Ishikawa (cell line): ENCODE measurements around the gene CHPF.

Source experiments
- EP300 ChIP-seq: IDR thresholded peaks from 2 replicates; pipeline ENCODE4 v1.6.1; 2012; ENCODE audit warnings: borderline replicate concordance
- FOXM1 ChIP-seq: IDR thresholded peaks from 2 replicates; pipeline ENCODE4 v1.6.1; 2012; ENCODE audit warnings: low read depth, borderline replicate concordance
- MAX ChIP-seq: IDR thresholded peaks from 2 replicates; pipeline ENCODE4 v1.6.1; 2012
- NFIC ChIP-seq: IDR thresholded peaks from 2 replicates; pipeline ENCODE4 v1.6.1; 2012
- RAD21 ChIP-seq: IDR thresholded peaks from 2 replicates; pipeline ENCODE4 v1.6.1; 2012; ENCODE audit warnings: low read depth
- TAF1 ChIP-seq: IDR thresholded peaks from 2 replicates; pipeline ENCODE4 v1.6.1; 2012; ENCODE audit warnings: low read depth, mild to moderate bottlenecking
- TCF12 ChIP-seq: IDR thresholded peaks from 2 replicates; pipeline ENCODE4 v1.6.1; 2012; ENCODE audit warnings: low read depth
- TEAD4 ChIP-seq: IDR thresholded peaks from 2 replicates; pipeline ENCODE4 v1.6.1; 2012
- USF1 ChIP-seq: IDR thresholded peaks from 2 replicates; pipeline ENCODE4 v1.6.1; 2012
- YY1 ChIP-seq: IDR thresholded peaks from 2 replicates; pipeline ENCODE4 v1.6.1; 2012; ENCODE audit warnings: low read depth
- TF ChIP-seq, protein P1 (sequence below): IDR thresholded peaks from 2 replicates; pipeline ENCODE4 v1.6.1; 2012; ENCODE audit warnings: low read depth, mild to moderate bottlenecking

GRCh38 chr2:219491278-219491963 lies 52.2 kb downstream of the CHPF start:
- TF ChIP-seq FOXM1 (no peak), NFIC (no peak), TEAD4 (no peak), TAF1 (no peak), EP300 (no peak), YY1 (no peak), USF1 (no peak), RAD21 (no peak), TCF12 (no peak), MAX (no peak)
- TF ChIP-seq, protein P1, sequence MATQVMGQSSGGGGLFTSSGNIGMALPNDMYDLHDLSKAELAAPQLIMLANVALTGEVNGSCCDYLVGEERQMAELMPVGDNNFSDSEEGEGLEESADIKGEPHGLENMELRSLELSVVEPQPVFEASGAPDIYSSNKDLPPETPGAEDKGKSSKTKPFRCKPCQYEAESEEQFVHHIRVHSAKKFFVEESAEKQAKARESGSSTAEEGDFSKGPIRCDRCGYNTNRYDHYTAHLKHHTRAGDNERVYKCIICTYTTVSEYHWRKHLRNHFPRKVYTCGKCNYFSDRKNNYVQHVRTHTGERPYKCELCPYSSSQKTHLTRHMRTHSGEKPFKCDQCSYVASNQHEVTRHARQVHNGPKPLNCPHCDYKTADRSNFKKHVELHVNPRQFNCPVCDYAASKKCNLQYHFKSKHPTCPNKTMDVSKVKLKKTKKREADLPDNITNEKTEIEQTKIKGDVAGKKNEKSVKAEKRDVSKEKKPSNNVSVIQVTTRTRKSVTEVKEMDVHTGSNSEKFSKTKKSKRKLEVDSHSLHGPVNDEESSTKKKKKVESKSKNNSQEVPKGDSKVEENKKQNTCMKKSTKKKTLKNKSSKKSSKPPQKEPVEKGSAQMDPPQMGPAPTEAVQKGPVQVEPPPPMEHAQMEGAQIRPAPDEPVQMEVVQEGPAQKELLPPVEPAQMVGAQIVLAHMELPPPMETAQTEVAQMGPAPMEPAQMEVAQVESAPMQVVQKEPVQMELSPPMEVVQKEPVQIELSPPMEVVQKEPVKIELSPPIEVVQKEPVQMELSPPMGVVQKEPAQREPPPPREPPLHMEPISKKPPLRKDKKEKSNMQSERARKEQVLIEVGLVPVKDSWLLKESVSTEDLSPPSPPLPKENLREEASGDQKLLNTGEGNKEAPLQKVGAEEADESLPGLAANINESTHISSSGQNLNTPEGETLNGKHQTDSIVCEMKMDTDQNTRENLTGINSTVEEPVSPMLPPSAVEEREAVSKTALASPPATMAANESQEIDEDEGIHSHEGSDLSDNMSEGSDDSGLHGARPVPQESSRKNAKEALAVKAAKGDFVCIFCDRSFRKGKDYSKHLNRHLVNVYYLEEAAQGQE: no peak
